ENCODE measurements around the gene PIGH.

PIGH gene

DNA sequence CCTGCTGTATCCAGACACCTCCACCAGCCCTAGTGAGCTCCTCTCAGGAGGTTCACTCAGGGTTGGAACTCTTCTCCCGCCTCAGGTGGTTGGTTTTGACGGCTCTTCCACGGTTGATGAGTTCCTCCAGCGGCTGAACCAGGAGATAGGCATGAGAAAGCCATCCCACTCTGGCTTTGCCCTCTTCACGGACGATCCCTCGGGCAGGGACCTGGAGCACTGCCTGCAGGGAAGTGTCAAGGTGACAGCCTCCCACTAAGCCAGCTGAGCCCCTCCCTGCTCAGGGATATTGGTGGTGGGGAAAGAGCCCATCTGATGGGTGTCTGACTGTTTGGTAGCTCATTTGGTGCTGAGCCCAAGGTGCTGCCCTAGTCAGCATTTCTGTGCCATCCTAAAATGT, 20.4 kb downstream of the PIGH start:
- TF ChIP-seq, protein P1, sequence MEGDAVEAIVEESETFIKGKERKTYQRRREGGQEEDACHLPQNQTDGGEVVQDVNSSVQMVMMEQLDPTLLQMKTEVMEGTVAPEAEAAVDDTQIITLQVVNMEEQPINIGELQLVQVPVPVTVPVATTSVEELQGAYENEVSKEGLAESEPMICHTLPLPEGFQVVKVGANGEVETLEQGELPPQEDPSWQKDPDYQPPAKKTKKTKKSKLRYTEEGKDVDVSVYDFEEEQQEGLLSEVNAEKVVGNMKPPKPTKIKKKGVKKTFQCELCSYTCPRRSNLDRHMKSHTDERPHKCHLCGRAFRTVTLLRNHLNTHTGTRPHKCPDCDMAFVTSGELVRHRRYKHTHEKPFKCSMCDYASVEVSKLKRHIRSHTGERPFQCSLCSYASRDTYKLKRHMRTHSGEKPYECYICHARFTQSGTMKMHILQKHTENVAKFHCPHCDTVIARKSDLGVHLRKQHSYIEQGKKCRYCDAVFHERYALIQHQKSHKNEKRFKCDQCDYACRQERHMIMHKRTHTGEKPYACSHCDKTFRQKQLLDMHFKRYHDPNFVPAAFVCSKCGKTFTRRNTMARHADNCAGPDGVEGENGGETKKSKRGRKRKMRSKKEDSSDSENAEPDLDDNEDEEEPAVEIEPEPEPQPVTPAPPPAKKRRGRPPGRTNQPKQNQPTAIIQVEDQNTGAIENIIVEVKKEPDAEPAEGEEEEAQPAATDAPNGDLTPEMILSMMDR (IDR thresholded peaks at IDR 0.05; ENCODE audit: low read depth, low read length, missing control alignments) = no peak
- no peak overlapping the region for H3K4me3 ChIP-seq (ENCODE audit: low read depth, low read length)
- no peak for DNase-seq (ENCODE audit: low read depth)

DNA sequence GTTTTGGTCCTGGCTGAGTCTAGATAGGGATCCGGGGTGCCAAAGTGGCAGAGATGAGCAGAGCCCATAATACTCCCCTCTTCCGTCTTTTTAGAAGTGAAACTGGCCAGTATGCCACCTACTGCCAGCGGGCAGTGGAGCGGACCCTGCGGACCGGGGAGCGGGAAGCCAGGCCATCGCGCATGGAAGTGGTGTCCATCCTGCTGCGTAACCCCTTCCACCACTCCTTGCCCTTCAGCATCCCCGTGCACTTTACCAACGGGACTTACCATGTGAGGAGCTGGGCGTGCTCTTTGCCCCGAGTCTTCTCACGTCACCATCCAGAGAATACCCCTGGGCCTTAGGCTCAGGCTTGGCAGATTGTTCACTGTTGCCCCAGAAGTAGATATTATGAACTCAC, 21.0 kb downstream of the PIGH start:
- no peak for DNase-seq (ENCODE audit: low read depth)
- no peak overlapping the region for H3K4me3 ChIP-seq (ENCODE audit: low read depth, low read length)
- TF ChIP-seq, protein P1 (IDR thresholded peaks at IDR 0.05; ENCODE audit: low read depth, low read length, missing control alignments) = no peak

DNA sequence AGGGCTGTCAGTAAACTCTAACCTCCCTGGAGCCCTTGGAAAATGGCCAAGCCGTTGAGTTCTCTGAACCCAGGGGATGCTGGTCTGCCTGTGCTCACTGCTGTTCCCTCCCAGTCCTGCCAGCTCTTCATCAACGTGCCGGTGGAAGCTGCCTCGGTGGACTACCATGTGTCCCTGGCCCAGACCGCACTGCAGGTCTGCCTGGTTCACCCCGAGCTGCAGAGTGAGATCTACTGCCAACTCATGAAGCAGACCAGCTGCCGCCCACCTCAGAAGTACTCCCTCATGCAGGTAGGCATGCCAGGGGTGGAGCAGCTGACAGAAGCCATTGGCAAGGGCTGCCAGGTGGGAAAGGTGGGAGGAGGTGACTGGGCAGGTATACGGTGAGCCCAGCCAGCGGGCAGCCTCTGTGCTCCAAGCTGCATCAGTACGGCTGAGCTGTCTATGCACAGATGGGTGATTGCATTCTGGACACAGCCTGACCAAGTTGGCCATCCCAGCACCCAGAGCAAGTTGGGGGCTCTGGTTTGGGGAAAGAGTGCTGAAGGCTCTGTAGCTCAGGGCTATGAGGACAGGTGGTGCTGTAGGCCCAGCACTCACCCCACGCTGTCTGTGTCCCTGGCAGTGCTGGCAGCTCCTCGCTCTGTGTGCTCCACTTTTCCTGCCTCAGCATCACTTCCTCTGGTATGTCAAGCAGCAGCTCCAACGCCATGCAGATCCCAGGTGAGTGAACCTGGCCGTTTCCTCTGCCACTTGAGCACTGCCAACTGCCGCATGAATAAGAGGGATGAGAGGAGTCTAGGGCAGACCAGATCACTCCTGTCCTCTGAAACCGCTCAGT, 21.9 kb downstream of the PIGH start:
- DNase-seq (ENCODE audit: low read depth) = no peak
- TF ChIP-seq, protein P1 (IDR thresholded peaks at IDR 0.05; ENCODE audit: low read depth, low read length, missing control alignments) = no peak
- H3K4me3 ChIP-seq (ENCODE audit: low read depth, low read length) = no peak overlapping the region

DNA sequence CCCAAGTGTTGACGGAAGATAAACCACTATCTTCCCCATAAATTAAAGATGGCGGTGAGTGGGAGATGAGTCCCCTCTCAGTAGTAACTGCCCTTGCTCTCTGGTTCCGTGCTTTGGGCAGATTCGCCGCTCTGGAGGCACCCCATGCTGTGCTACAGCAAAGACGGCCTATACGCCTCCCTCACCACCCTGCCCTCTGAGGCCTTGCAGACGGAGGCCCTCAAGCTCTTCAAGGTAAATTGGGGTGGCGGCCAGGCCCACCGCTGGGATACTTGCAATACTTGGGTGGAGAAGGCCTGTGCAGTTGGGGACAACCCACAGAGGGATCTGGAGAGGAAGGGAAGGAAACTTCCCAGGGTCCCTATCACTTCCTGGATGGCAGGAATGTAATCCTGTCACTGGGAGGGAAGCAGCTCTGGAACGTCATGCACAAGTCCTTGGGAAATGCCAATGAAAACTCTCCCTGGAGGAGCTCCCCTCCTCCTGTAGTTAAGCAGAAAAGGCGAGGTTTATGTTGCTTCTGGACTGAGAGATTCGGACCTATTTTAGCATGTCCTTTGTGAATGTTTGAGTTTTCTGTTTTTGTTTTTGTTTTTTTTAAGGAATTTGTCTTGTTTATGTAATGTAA, 22.8 kb downstream of the PIGH start:
- TF ChIP-seq, protein P1 (IDR thresholded peaks at IDR 0.05; ENCODE audit: low read depth, low read length, missing control alignments) = no peak
- no peak overlapping the region for H3K4me3 ChIP-seq (ENCODE audit: low read depth, low read length)
- no peak for DNase-seq (ENCODE audit: low read depth)

DNA sequence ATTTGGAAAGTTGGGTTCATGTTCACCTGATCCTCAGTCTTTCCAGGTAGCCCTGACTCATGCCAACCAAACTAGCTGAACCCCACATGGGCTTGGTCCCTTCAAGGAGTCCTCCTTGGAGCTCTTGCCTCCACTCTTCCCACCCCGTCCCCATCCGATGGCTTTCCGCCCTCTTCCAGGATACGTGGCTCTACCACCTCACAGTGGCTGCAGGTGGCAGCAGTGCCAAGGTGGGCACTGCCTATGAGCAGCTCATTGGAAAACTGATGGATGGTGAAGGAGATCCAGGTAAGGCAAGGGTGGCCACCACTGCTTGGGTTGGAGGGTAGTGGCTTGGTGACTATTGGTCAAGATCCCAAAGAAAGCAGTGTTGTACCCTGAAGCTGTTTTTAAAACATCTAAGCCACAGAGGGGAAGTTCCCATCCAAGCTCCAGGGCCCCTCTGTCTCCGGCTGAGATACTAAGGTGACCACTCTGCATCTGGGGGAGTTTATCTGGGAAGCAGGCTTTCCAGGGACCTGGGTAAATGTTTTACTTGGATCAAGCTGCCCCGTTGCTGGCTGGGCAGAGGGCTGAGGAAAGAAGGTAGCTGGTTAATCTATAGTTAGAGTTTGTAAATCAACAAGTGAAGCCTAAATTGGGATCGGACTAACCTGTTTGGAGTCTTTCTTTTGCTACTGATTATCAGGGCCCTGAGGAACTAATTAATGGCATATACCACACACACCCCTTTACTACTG, 23.7 kb downstream of the PIGH start:
- no peak for DNase-seq (ENCODE audit: low read depth)
- TF ChIP-seq, protein P1 (IDR thresholded peaks at IDR 0.05; ENCODE audit: low read depth, low read length, missing control alignments) = no peak
- no peak overlapping the region for H3K4me3 ChIP-seq (ENCODE audit: low read depth, low read length)

DNA sequence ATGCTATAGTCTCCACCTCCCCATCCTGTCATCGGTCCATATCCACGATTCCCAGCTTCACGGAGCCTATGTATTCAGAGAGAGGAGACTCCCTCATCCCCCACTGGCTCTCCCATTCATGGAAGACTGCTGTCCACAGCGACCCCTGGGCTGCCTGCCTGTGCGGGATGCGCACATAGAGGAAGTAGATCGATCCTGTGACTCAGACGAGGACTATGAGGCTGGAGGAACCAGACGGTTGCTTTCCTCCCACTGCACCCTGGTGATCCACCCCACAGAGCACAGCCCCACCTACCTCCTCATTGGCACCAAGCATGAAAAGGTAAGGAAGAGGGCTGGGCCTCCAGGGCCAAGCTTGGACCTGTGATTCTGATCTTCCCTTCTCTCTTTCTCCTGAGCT, 24.4 kb downstream of the PIGH start:
- TF ChIP-seq, protein P1 (IDR thresholded peaks at IDR 0.05; ENCODE audit: low read depth, low read length, missing control alignments) = no peak
- no peak for DNase-seq (ENCODE audit: low read depth)
- no peak overlapping the region for H3K4me3 ChIP-seq (ENCODE audit: low read depth, low read length)
